Daoy (cell line): ENCODE measurements around the gene POF1B. TPM values are rescaled to one million over a fixed set of nuclear protein-coding genes. Genes with fewer than 3 reads are reported as not detected.
A peak's percentile ranks its signal among the peaks of the same experiment; 100 is the strongest.

Experiments used
- DNase-seq: peaks from one replicate; pipeline ENCODE4 v3.0.0-alpha.2; 2015; ENCODE audit warnings: low read depth
- total RNA-seq: library from RNA; depleted of rRNA; stranded (reverse); fragments of >200 nt; shearing (Covaris generic); gene quantifications from 2 replicates; pipeline ENCODE4 v1.2.3, GENCODE V29; 2014; rRNA removed

The POF1B gene
- total RNA-seq, 1 experiment from 2014 or later = not detected

DNA sequence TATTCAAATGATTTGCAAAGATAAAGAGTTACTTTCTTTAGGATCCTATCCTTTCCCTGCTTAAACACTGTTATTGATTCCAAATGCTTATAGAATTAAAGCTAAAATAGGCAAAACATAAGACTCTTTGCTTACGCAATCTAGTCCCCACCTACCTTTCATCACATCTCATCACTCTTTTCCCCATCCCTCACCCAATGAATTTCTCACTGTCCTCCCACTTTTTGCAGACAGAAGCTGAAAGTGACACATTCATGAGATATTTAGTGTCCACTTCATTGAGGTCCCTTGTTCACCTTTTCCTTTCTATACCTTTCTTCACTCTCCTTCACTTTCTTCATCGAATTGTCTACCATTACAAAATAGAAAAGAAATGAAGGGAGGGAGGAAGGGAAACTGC is 136.3 kb downstream of the POF1B start:
- DNase-seq = peak; percentile 1

Other genes starting within 250 kb of the POF1B start
- gene SATL1, start 135.9 kb downstream of the POF1B start, total RNA-seq = 0.60 TPM in 1 of 2 replicates, not detected in the other
- 6.3 and 7.5 TPM in 2 replicates for gene ZNF711, start 135.7 kb downstream of the POF1B start, total RNA-seq